ENCODE data around the gene ACAD8. TPM values are rescaled to one million over a fixed set of nuclear protein-coding genes. Genes with fewer than 3 reads are reported as not detected.

The ACAD8 gene
- total RNA-seq, 4 donors from 2014 or later, result 26.0 to 35.1 (median 30.1) TPM

DNA sequence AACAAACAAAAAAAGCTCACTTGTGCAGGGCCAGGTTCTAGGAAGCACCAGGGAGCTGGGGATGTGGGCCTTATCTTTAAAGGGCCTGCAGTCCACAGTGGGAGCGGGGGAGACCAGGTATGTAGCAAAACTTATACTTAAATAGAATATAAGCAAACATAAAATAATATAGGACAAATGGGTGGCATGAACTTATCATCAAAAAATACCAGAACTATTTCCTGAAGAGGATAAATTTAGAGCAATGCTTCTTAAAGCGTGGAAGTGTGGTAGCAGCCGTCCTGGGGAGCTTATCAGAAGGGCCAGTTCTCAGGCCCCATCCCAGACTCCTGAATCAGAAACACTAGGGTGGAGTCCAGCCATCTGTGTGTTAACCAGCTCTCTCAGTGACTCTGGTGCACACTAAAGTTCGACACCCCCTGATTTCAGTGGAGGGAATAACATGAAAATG is 19.6 kb upstream of the ACAD8 start:
- TF ChIP-seq POLR2A (IDR thresholded peaks at IDR 0.05) (no peak), EP300 (IDR thresholded peaks at IDR 0.05) (no peak)
- TF ChIP-seq, protein P1, sequence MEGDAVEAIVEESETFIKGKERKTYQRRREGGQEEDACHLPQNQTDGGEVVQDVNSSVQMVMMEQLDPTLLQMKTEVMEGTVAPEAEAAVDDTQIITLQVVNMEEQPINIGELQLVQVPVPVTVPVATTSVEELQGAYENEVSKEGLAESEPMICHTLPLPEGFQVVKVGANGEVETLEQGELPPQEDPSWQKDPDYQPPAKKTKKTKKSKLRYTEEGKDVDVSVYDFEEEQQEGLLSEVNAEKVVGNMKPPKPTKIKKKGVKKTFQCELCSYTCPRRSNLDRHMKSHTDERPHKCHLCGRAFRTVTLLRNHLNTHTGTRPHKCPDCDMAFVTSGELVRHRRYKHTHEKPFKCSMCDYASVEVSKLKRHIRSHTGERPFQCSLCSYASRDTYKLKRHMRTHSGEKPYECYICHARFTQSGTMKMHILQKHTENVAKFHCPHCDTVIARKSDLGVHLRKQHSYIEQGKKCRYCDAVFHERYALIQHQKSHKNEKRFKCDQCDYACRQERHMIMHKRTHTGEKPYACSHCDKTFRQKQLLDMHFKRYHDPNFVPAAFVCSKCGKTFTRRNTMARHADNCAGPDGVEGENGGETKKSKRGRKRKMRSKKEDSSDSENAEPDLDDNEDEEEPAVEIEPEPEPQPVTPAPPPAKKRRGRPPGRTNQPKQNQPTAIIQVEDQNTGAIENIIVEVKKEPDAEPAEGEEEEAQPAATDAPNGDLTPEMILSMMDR (IDR thresholded peaks at IDR 0.05), result no peak
- no peaks in the 10 kb centered on the region for H3K9me3 ChIP-seq
- no peaks in the 10 kb centered on the region for H3K27me3 ChIP-seq
- H3K4me1 ChIP-seq, result peaks cover 0 to 20% (median 0%) of the 10 kb centered on the region in 4 donors
- peaks cover 0 to 36% (median 4%) of the 10 kb centered on the region in 3 donors for H3K36me3 ChIP-seq
- no peak overlapping the region for H3K4me3 ChIP-seq
- H3K27ac ChIP-seq, result no peak overlapping the region
- WGBS, 2 donors, result 88 to 92% methylated on average over 4 of the region's 4 CpGs
- DNase-seq (ENCODE audit: low spot score in 2 of 2), result no peak

DNA sequence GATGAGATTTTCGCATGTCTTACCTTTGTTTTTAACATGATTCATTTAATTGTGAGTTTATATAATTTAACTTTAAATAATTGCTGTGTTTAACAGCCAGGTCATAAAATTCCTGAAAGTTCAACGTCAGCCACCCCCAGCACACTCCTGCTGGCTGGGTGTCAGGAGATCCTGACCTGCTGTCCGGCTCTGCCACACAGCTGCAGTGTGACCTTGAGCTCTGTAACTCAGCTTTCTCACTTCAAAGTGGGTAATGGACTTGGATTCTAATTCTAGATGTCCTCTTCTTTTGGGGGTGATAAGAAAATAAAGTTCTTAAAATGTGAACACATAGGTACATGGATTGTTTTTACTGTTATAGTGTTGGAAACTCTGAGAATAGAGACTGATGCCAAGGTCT is 18.0 kb upstream of the ACAD8 start:
- H3K4me1 ChIP-seq, result peaks cover 0 to 12% (median 0%) of the 10 kb centered on the region in 4 donors
- H3K4me3 ChIP-seq, result no peak overlapping the region
- H3K9me3 ChIP-seq, result no peaks in the 10 kb centered on the region
- peaks cover 0 to 52% (median 4%) of the 10 kb centered on the region in 3 donors for H3K36me3 ChIP-seq
- WGBS, 2 donors, result 71 to 85% methylated on average over 3 of the region's 3 CpGs
- TF ChIP-seq, protein P1 (IDR thresholded peaks at IDR 0.05), result no peak
- TF ChIP-seq EP300 (IDR thresholded peaks at IDR 0.05) (no peak), POLR2A (IDR thresholded peaks at IDR 0.05) (no peak)
- no peaks in the 10 kb centered on the region for H3K27me3 ChIP-seq
- DNase-seq (ENCODE audit: low spot score in 2 of 2), result no peak
- no peak overlapping the region for H3K27ac ChIP-seq

DNA sequence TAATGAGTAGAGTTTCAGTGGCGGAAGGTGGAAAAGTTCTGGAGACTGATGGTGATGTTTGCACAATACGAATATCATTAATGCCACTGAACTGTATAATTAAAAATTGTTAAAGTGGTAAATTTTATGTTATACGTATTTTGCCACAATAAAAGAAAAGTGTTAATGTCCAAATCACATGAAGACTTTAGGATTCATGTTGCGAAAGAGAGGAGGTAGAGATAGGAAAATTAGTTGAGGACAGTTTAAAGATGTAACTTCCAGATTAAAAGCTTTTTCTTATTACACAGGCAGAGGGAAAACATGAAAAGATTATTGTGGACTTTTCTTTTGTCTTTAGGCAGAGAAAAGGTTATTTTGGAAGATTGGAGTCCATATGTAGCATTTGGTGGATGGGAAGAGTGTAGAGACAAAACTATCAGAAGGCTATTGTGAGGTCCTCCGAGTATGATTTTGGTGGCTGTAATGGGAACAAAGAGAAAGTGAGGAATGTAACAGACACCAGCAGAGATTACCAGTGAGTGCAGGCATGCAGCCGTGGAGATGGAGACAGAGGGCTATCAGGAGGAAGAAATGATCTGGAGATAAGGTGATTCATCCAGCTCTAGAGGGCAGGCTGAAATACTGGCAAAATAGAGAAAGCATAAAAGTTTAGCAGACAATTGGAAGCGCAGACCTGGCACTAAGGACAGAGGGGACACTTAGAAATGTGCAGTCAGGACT is 16.4 kb upstream of the ACAD8 start:
- WGBS, 2 donors, result 86 to 88% methylated on average over 7 of the region's 7 CpGs
- Histone ChIP-seq H3K27ac (no peak overlapping the region), H3K27me3 (no peaks in the 10 kb centered on the region), H3K9me3 (no peaks in the 10 kb centered on the region), H3K4me1 (no peaks in the 10 kb centered on the region), H3K36me3 (peaks cover 0 to 64% (median 4%) of the 10 kb centered on the region in 3 donors), H3K4me3 (no peak overlapping the region)
- no peak for DNase-seq (ENCODE audit: low spot score in 2 of 2)
- TF ChIP-seq, protein P1 (IDR thresholded peaks at IDR 0.05), result no peak
- no peak for TF ChIP-seq POLR2A (IDR thresholded peaks at IDR 0.05)
- no peak for TF ChIP-seq EP300 (IDR thresholded peaks at IDR 0.05)

DNA sequence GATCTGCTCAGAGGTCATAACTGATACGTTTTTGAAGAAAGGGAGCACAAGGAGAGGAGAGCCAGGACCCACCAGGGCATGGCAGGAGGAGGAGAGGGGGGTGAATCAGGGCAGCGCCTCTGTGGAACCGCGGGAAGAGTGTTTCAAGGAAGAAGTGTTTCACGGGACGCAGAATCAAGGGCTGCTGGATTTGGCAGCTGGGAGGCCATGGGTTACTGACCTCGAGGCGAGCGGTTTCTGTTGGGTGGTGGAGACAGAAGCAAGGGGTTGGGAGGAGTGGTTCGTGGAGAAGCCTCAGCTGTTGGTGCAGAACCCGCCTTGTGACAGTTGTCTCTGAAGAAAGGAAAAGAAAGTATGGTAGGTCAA is 15.8 kb upstream of the ACAD8 start:
- Histone ChIP-seq H3K36me3 (peaks cover 0 to 70% (median 4%) of the 10 kb centered on the region in 3 donors), H3K27ac (no peak overlapping the region), H3K27me3 (no peaks in the 10 kb centered on the region), H3K9me3 (no peaks in the 10 kb centered on the region), H3K4me1 (no peaks in the 10 kb centered on the region), H3K4me3 (no peak overlapping the region)
- 82 to 83% methylated on average over 11 of the region's 11 CpGs for WGBS, 2 donors
- TF ChIP-seq EP300 (IDR thresholded peaks at IDR 0.05) (no peak), POLR2A (IDR thresholded peaks at IDR 0.05) (no peak)
- TF ChIP-seq, protein P1 (IDR thresholded peaks at IDR 0.05), result no peak
- DNase-seq (ENCODE audit: low spot score in 2 of 2), result no peak

DNA sequence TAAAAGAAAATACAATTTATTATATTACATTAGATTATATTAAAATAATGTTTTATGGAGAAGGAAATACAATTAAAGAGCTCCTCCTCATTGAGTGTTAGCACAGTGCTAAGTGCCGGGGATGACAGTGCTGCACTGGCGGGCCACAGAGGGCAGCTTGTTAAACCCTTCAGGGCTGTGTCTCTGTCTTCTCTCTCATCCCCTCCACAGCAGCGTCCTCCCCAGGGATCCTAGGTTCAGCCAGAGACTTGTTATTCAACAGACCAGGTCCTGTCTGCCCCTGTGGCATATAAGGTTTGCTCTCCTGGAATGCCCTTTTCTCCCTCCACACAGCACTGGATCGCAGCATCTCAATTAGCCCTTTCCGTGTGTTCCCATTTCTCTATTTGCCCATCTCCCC is 14.4 kb upstream of the ACAD8 start:
- Histone ChIP-seq H3K27me3 (no peaks in the 10 kb centered on the region), H3K27ac (no peak overlapping the region), H3K36me3 (peaks cover 0 to 79% (median 4%) of the 10 kb centered on the region in 3 donors), H3K4me1 (no peaks in the 10 kb centered on the region), H3K4me3 (no peak overlapping the region), H3K9me3 (no peaks in the 10 kb centered on the region)
- DNase-seq (ENCODE audit: low spot score in 2 of 2), result no peak
- WGBS, 2 donors, result 90 to 92% methylated on average over 5 of the region's 5 CpGs
- TF ChIP-seq EP300 (IDR thresholded peaks at IDR 0.05) (no peak), POLR2A (IDR thresholded peaks at IDR 0.05) (no peak)
- TF ChIP-seq, protein P1 (IDR thresholded peaks at IDR 0.05), result no peak
